GM18517 (cell line): Measurements from ENCODE around the gene RIMS3.
A peak's percentile ranks its signal among the peaks of the same experiment; 100 is the strongest.
"Not testable (repeated sequence)": the region's sequence is repeated elsewhere in the genome, so short reads cannot be mapped to it uniquely, and the experiment has no call there.

ENCODE experiments used
- ATAC-seq: cut with Tn5 transposase; IDR thresholded peaks from one replicate; pipeline ENCODE4 v1.9.1; 2021; ENCODE audit warnings: mild to moderate bottlenecking, moderate library complexity; ENCODE audit not compliant: unreplicated experiment

Gene RIMS3

GRCh38 chr1:40665335-40666171 lies at the start of gene RIMS3:
TSS of gene RIMS3 (minus strand) at chr1:40665682. CDS start at chr1:40641925, 23,757 bp downstream.
- ATAC-seq: no peak

- ATAC-seq: no peak
These were observed 47.5 kb upstream of the RIMS3 start for GRCh38 chr1:40712997-40713396.

- ATAC-seq: no peak
These were observed 47.0 kb upstream of the RIMS3 start for GRCh38 chr1:40712405-40712944.

- ATAC-seq: no peak
These were observed 46.3 kb upstream of the RIMS3 start for GRCh38 chr1:40711465-40712404.

GRCh38 chr1:40710581-40711315 lies 45.3 kb upstream of the RIMS3 start:
- no peak for ATAC-seq

GRCh38 chr1:40709802-40710278 lies 44.4 kb upstream of the RIMS3 start:
- no peak for ATAC-seq

GRCh38 chr1:40709100-40709801 lies 43.8 kb upstream of the RIMS3 start:
- peak; percentile 89 for ATAC-seq

- ATAC-seq: peak; percentile 63
These were observed 43.2 kb upstream of the RIMS3 start for GRCh38 chr1:40708750-40709099.

GRCh38 chr1:40706626-40707025 lies 41.1 kb upstream of the RIMS3 start:
- no peak for ATAC-seq

GRCh38 chr1:40704817-40705733 lies 39.6 kb upstream of the RIMS3 start:
- ATAC-seq: no peak

- ATAC-seq: no peak
These were observed 37.8 kb upstream of the RIMS3 start for GRCh38 chr1:40703316-40703715.

GRCh38 chr1:40702810-40703209 lies 37.3 kb upstream of the RIMS3 start:
- not testable (repeated sequence) for ATAC-seq

- ATAC-seq: no peak
These were observed 36.2 kb upstream of the RIMS3 start for GRCh38 chr1:40701684-40702083.

GRCh38 chr1:40699787-40700186 lies 34.3 kb upstream of the RIMS3 start:
- ATAC-seq: peak; percentile 68

- no peak for ATAC-seq
These were observed 32.0 kb upstream of the RIMS3 start for GRCh38 chr1:40697436-40697835.

GRCh38 chr1:40696294-40696693 lies 30.8 kb upstream of the RIMS3 start:
- ATAC-seq: no peak

GRCh38 chr1:40694353-40694874 lies 28.9 kb upstream of the RIMS3 start:
- no peak for ATAC-seq

GRCh38 chr1:40693425-40693824 lies 27.9 kb upstream of the RIMS3 start:
- ATAC-seq: no peak

- peak; percentile 15 for ATAC-seq
These were observed 27.0 kb upstream of the RIMS3 start for GRCh38 chr1:40692429-40692895.
